GM19395 (cell line): ENCODE data around the gene ZNF532.

Experiments used
- ATAC-seq: cut with Tn5 transposase; IDR thresholded peaks from one replicate; pipeline ENCODE4 v1.9.1; 2021; ENCODE audit warnings: mild to moderate bottlenecking, moderate library complexity; ENCODE audit not compliant: unreplicated experiment

Gene ZNF532

DNA sequence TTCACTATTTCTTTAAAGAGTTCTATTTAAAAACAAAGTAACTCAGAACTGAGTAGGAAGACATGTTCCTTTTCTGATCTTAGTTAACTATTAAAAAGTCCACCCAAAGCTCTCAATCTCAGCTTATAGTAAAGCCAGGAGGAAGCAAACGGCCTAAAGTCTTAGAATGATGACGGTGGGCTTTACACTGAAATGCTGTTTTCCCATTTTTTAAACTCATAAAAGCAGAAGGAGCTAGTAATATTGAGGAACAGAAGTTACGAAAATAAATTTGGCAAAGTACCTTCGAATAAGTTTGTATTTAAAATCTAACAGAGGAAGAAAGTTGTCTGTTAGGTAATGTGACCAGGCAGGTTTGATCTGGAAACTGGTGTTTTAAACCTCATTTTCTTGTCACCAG lies 111.1 kb downstream of the ZNF532 start:
- ATAC-seq: no peak

DNA sequence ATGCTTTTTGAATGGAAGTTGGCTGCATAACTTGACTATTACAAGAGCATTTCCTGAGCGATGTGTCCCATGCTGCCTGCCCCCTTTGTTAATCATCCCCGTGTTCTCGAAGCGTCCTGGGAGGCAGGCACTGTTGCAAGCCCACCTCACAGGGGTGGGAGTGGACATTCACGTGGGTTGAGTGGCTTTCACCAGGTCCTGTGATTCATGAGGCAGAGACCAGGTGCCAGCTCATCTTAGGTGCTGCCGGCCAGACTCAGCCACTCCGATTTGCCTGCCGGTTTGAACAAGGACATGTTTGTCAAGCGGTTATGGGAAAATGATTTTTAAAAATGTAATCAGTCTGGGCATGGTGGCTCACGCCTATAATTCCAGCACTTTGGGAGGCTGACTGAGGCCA lies 112.5 kb downstream of the ZNF532 start:
- no peak for ATAC-seq

DNA sequence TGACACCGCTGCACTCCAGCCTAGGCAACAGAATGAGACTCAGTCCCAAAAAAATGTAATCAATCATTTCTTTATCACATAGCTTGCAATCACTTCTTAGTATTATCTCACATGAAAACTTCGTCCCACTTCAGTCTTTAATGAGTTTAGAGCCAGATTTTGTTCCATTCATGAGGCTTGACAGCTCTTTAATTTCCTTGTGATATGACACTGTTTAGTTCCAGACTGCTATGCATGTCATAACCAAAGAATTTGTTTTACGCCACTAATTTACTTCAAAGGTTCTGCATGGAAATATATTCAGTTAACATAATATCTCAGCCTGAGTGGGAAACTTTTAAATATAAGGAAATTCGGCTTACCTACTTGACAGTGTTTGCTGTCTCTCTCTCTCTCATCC lies 113.1 kb downstream of the ZNF532 start:
- ATAC-seq: no peak

DNA sequence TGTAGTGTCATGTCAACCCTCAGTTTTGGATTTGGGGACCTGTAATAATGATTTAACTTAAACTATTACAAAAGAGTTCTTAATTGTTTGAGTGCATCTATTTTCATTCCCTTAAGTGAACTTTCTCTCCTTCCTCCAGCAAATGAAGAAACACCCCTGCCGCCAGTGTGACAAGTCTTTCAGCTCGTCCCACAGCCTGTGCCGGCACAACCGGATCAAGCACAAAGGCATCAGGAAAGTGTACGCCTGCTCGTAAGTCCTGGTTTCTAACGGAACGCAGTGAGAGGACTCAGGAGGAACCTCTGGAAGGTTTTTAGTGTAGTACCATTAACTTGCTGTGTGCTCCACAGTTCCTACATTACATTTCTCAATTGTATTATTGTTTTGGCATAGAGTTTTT lies 114.2 kb downstream of the ZNF532 start:
- ATAC-seq: no peak

DNA sequence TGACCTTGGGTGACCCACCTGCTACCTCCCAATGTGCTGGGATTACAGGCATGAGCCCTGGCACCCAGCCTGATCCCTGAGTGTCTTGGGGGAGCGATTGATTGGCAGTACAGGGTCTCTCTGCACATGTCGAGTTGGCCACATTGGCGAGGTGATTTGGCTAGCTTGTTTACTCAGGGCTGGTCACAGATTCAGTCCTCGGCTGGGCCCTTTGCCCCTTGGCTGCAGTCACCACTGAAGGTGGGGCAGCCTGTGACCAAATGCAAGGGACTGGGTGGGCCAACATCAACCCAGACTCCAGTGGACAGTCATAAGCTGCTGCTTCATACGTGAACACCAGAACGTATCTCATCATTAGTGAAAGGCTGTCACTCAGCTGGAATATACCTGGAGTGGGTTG lies 114.9 kb downstream of the ZNF532 start:
- ATAC-seq: no peak

DNA sequence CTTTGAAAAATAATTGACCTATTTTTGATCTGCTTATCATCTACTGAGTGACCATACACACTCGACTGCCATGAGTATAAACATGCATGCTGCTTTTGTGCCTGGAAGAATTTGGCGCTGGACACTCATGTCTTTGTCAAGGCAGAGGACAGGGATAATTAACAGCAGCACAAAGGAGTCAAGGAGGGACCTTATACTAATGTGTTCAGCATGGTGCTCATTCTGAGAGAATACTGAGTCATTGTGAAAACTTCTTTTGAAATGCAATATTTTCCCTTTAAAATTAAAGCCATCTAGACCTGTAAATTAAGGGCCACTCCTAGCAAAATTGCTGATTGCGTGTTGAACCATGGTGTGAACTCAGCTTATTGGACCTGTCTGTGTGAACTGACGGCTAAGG lies 116.3 kb downstream of the ZNF532 start:
- ATAC-seq: no peak

DNA sequence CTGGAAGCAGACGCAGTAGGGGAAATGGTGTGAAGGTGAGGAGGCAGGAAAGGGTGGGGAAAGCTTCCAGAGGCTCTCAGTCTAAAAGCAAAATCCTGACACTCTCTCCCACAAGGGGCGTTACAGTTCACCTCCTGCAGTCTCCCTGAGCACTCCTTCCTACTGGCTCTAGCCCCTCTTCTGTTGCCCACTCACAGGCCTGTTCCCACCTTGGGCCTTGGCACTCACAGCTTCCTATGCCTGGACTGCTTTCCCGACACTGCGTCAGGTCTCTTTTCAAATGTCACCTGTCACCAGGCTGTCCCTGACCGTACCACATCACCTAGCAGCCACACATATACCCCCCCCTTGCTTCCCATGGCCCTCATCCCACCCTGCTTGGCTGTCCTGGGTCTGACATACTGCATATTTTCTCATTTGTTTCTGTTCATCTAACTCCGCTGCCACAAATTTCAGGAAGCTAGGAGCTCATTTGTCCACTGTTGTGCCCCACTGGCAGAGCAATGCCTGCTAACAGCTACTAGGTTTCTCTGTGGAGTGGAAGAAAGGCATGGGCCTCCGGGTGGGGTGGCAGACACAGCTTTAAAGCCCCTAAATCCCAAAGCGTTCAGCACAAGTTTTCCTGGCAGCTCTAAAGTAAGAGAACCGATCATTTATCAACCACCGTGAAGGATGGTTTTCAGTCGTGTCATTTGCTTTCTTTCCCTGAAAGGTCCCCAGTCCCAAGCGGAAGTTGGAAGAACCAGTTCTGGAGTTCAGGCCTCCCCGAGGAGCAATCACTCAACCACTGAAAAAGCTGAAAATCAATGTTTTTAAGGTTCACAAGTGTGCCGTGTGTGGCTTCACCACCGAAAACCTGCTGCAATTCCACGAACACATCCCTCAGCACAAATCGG lies 118.8 kb downstream of the ZNF532 start:
- ATAC-seq: no peak

DNA sequence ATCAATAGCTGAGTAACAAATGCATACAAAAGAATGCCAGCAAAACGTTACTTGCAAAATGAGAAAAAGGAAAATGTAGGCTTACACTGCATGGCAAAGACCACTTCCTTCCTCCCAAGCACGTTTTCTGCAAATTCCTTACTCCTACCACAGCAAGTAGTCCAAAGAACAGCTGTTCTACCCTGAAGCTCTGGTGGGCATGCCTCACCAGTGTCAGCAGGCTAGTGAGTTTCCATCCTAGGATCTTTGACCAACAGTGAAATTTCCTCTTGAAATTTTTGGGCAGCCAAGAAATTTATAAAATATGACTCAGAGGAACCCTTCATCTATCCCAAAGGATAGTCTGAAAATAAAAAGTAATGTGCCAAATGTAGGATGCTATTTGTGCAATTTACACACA lies 123.9 kb downstream of the ZNF532 start:
- ATAC-seq: no peak

DNA sequence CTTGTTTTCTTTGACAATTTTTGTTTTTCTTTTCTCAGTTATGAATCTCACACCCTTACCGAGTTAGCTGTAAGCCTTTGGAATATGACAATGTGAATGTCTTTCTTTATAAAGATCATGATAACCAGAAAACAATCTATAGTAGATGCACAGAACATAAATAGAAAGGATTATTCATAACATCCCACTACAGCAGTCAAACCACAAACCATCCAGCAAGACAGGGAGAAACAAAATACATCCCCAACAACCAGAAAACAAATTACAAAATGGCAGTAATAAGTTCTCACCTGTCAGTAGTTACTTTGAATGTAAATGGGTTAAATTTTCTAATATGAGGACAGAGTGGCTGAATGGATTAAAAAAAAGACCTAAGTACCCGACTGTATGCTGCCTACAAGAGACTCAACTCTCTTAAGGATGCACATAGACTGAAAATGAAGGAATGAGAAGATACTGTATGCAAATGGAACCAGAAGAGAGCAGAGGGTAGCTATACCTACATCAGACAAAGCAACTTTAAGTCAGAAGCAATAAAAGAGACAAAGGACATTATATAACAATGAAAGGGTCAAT lies 124.6 kb downstream of the ZNF532 start:
- ATAC-seq: no peak

DNA sequence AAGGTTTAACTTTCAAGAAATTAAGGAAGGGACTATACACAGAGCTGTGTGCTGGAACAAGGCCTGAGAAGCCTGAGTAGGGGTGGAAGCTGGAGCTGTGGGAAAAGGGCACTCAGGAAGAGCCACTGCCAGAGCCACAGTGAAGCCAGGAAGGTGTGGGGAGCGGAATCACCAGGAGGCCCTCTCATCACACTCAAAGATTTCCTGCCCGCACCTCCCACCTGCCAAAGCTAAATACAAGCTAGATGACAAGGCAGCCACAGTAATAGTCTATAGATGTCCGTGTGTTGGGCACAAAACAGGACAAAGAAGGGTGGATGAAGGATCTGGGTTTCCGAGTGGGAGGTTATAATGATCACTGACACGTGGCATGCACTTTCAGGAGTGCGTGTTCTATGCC lies 126.0 kb downstream of the ZNF532 start:
- ATAC-seq: no peak

DNA sequence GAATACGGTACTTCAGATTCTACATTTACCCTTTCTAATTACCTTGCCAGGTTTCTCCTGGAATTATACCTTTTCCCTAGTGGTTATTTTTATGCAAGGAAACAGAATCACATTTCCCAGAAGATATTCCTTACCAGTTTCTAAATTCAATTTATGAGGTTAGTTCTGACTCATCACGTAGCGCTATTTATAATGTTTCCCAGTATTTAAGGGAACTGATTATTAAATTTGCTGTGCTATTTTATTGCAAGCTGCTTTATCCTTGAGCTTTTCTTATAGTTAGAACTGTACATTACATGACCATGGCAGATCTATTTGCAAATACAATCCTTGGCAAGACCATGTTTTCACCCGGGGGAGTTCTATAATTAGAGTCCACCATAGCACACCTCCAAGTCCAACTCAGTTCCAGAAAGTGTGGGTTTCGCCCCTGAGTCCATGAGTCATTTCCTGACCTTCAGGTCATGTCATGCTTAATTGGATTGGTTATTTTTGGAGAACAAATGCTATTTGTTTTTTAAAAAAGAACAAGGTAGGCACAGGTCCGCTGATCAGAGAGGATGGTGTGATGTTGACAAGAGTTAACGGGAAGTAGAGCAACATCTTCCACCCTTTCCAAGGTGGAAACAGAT lies 126.6 kb downstream of the ZNF532 start:
- ATAC-seq: peak; percentile 90

DNA sequence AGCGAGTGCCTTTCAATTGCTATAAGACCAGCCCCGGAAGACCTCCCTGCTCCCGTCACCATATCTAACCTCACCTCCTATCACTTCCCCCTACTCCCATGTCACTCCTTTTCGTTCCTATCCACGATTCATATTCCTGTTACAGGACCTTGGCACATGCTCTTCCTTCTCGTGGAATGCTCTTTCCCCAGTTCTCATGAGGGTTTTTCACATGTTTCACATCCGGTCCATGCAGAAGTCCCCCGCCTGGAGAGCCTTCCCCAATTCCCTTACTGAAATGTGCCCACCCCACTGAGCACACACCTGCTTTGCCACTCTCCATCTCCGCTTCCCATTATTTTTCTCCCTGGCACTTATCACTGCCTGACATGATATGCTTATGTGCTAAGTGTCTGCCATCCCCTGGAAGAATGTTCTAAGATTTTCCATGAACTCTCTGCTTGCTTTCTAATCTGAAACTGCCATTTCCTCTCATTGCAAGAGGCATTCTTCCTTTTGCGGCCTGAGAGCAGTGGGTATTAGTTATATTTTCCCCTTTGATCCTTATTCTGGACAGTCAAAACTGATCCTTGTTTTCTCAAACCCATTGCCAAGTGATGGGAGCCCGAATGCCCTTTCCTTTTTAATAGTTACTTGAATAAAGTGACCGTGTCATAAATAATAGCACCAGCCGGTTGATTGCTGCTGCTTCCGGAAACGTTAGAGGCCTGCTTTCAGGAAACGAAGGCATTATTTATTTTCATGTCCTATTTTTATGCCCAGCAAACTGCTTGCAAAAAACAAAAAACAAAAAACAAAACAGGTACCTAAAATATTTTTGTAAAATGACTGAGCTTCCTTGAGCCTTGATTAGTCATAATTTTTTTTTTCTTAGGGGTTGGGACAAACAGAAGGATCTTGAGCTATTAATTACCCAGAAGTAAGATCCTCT lies 127.9 kb downstream of the ZNF532 start:
- ATAC-seq: no peak

DNA sequence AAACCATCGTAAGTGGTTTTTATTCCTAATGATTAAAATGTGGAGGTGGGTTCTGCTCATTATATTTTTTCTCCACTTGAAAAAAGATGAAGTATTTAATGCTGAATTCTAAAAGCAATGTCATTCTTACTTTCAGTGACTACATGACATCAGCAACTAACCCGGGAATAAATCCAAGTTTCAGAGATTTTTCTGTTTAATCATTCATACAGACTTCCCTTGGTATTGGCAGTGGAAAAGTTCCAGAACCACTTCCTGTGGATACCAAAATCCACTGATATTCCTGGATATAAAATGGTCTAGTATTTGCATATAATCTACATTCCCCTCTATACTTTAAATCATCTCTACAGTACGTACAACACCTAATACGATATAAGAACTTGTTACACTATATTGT lies 128.6 kb downstream of the ZNF532 start:
- no peak for ATAC-seq

DNA sequence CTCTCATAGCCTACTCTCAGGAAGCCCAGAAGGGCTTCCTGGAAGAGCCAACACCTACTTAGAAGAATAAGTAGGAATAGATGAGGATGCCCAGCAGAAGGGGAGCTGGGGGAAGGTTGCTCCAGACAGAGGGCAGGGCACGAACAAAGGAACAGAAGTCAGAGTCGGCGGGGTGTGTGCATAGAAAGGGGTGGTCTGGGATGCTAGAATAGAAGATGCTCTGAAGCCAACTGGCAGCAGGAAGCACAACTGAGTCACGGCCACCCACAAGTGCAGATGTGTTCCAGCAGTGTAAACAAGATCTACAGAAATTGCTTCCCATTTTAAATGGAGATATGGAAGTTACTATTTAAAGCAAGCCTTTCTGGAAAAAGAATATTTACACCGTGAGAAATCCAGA lies 131.0 kb downstream of the ZNF532 start:
- no peak for ATAC-seq

DNA sequence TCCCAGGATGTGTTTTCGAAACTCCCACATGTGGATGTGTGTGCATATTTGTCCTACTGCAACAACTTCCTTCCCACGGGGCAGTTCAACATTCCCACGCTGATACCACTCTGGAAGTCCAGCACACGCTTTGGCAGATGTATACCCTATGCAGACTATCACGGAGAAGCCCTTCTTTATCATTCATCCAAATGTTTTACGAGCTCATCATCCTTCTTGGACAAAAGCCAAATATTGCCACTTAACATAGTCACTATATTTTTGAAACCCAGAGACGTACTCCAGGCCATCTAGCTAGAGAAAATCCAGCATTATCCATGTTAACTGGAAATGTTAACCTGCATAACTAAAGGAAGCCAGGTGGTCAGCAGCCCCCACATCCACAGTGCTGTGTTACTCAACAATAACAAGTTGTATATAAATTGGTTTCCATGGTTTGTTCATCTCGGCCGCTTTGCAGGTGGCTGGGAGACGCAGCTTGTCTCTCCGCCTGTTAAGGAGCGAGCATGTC lies 131.5 kb downstream of the ZNF532 start:
- no peak for ATAC-seq

DNA sequence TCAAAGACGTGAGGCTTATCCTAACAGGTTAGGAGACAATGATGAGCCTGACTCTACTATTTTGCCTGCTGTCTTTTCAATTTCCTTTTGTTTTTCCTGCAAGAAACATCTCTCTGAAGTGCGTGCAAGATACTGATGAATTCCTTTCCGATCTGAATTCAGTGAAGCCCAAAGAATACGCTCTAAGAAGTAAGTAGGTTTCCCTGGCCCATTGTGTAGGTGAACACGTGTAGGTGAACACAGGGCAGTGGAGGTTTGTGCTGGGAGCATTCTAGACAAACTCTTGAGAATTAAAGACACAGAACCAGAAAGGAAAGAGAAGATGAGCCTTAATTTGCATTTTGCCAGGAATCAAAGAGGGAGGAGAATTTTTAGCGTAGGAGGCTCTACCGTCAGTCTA lies 132.0 kb downstream of the ZNF532 start:
- no peak for ATAC-seq

DNA sequence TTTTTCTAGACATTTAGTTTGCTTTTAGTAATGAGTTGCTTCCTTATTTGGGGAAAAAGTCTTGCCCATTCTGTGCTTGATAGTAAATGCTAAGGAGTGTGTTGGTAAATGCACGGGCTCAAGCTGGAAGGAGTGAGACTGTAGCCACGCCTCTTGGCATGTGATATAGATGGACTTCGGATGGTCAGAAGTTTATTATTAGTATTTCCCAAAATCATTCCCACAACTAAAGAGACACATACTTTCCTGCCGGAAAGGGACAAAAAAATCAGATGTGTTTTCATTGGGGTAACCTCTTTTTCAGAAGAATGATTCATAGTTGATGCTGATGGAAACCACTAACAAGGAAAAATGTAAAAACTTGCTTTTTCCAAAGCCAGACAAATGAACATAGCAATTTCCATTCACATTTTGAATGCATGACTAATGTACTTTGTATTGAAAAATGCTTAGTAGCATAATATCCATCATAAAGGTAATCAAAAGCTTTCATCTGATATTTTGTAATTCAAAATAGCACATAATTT lies 133.2 kb downstream of the ZNF532 start:
- ATAC-seq: no peak

DNA sequence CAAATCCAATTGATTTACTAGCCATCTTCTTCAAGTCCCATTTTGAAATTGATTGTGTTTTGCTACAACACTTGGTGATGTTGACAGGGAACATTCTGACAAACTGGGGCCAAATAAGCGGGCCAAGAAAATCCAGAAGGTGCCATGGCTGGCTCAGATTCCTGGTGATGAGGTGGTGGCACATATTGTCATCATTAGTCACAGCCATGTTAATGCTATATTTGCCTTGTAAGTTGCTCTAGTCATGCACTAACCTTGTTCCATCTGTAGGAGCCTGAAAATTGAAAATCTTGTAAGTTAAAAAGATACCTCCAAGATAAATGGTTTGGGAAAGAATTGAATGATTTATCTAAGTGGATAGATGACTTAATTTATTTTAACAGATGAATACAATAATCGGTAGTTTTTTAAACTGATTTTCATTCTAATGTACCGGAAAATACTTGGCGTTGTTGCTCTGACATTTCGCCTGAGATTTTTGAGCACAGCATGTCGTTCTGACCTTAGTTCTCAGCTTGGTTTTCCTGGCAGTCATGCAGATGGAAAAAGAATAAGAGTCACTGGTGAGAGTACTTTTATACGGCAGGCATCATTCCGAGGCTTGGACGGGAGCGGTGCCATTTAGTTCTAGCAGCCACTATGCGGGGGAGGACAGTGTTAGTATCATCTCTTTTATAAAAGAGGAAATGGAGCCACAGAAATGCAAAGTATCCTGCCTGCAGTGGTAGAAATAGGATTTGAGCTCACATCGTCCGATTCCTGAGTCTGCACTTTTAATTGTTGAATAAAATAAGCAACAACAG lies 133.9 kb downstream of the ZNF532 start:
- no peak for ATAC-seq

DNA sequence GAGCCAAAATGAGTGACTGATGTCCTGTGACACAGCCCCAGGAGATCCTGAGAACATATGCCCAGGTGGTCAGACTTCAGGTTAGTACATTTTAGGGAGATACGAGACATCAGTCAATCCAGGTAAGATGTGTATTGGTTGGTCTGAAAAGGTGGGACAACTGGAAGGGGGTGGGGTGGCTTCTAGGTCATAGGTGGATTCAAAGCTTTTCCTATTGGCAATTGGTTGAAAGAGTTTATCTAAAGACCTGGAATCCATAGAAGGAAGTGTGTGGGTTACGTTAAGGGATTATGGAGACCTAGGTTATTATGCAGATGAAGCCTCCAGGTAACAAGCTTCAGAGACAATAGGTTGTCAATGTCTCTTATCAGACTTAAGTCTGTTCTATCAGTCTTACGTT lies 136.5 kb downstream of the ZNF532 start:
- no peak for ATAC-seq

DNA sequence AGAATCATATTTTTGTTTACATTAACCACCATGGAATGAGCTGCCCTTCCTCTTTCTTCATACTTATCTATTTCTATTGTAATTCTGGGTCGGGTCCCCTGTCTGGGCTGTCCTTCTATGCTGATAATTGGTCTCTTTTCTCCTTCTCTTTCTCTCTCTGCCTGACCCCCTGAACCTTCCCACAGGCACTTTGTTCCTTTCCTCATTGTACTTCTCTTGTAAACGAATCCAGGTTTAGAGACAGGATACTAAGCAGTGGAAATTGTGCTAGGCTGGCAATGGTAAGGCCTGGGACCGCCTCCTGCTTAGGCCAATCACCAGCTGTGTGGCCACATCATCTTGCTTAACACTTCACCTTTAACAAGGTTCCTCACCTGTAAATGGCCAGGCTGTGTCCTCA lies 137.0 kb downstream of the ZNF532 start:
- ATAC-seq: no peak
